Trophoblast cell (in vitro differentiated cells and primary cell): ENCODE results near the gene SH3BGRL2.

Experiments
- DNase-seq, 2 donors: peaks; one replicate each; pipeline ENCODE4 v3.0.0-alpha.2; 2016
- H2AFZ ChIP-seq: 2 replicates; pipeline ENCODE4 v1.6.1; 2013; ENCODE audit warnings: low read length, moderate library complexity, mild to moderate bottlenecking; ENCODE audit not compliant: insufficient read depth, poor library complexity
- H2AK5ac ChIP-seq: 2 replicates; pipeline ENCODE4 v1.6.1; 2013; ENCODE audit warnings: mild to moderate bottlenecking, low read length
- H2BK120ac ChIP-seq: 2 replicates; pipeline ENCODE4 v1.6.1; 2013; ENCODE audit warnings: low read length, mild to moderate bottlenecking, moderate library complexity; ENCODE audit not compliant: insufficient read depth, poor library complexity
- H2BK12ac ChIP-seq: 2 replicates; pipeline ENCODE4 v1.6.1; 2013; ENCODE audit warnings: mild to moderate bottlenecking, low read length, moderate library complexity
- H2BK5ac ChIP-seq: 2 replicates; pipeline ENCODE4 v1.6.1; 2013; ENCODE audit warnings: low read length, low read depth, moderate library complexity, mild to moderate bottlenecking; ENCODE audit not compliant: poor library complexity
- H3K14ac ChIP-seq: 2 replicates; pipeline ENCODE4 v1.6.1; 2013; ENCODE audit warnings: mild to moderate bottlenecking, low read length
- H3K18ac ChIP-seq: 2 replicates; pipeline ENCODE4 v1.6.1; 2013; ENCODE audit warnings: mild to moderate bottlenecking, low read length
- H3K23ac ChIP-seq: 2 replicates; pipeline ENCODE4 v1.6.1; 2013; ENCODE audit warnings: low read length
- H3K27ac ChIP-seq: 2 replicates; pipeline ENCODE4 v1.5.1; 2013; ENCODE audit warnings: low read depth, mild to moderate bottlenecking, inconsistent platforms, low read length, moderate library complexity
- H3K27me3 ChIP-seq: 2 replicates; pipeline ENCODE4 v1.6.1; 2013; ENCODE audit warnings: inconsistent platforms, mild to moderate bottlenecking, low read length, moderate library complexity; ENCODE audit not compliant: insufficient read depth
- H3K36me3 ChIP-seq, 2 experiments: 1 replicate in 1 of 2; 2 replicates in 1 of 2; pipeline ENCODE4 v1.6.1; 2013; ENCODE audit warnings: low read length in 2 of 2, mild to moderate bottlenecking in 2 of 2, moderate library complexity in 1 of 2; ENCODE audit not compliant: insufficient read depth in 2 of 2, control insufficient read depth in 1 of 2
- H3K4ac ChIP-seq: 2 replicates; pipeline ENCODE4 v1.6.1; 2013; ENCODE audit warnings: low read depth, mild to moderate bottlenecking, low read length, moderate library complexity
- H3K4me1 ChIP-seq, 2 experiments: 1 replicate in 1 of 2; 2 replicates in 1 of 2; pipeline ENCODE4 v1.6.1; 2013; ENCODE audit warnings: low read length in 2 of 2, mild to moderate bottlenecking in 2 of 2, moderate library complexity in 1 of 2; ENCODE audit not compliant: insufficient read depth in 2 of 2, control insufficient read depth in 1 of 2
- H3K4me2 ChIP-seq: 2 replicates; pipeline ENCODE4 v1.6.1; 2013; ENCODE audit warnings: inconsistent platforms, mild to moderate bottlenecking, low read length, moderate library complexity
- H3K4me3 ChIP-seq: 2 replicates; pipeline ENCODE4 v1.5.1; 2013; ENCODE audit warnings: mild to moderate bottlenecking, low read depth, low read length, inconsistent platforms
- H3K79me1 ChIP-seq: one replicate; pipeline ENCODE4 v1.6.1; 2013; ENCODE audit warnings: low read length
- H3K79me2 ChIP-seq: 2 replicates; pipeline ENCODE4 v1.6.1; 2013; ENCODE audit warnings: low read length, mild to moderate bottlenecking; ENCODE audit not compliant: control insufficient read depth, insufficient read depth, poor library complexity
- H3K9ac ChIP-seq: 2 replicates; pipeline ENCODE4 v1.6.1; 2013; ENCODE audit warnings: mild to moderate bottlenecking, low read length
- H3K9me3 ChIP-seq: 2 replicates; pipeline ENCODE4 v1.6.1; 2013; ENCODE audit warnings: low read depth, mild to moderate bottlenecking, control low read depth, inconsistent platforms, low read length; ENCODE audit not compliant: insufficient read depth
- H4K12ac ChIP-seq: 2 replicates; pipeline ENCODE4 v1.6.1; 2013; ENCODE audit warnings: low read depth, mild to moderate bottlenecking, low read length, moderate library complexity
- H4K8ac ChIP-seq: 2 replicates; pipeline ENCODE4 v1.6.1; 2013; ENCODE audit warnings: low read depth, mild to moderate bottlenecking, low read length, moderate library complexity
- H4K91ac ChIP-seq: one replicate; pipeline ENCODE4 v1.6.1; 2013; ENCODE audit warnings: low read depth, mild to moderate bottlenecking, low read length, moderate library complexity
- WGBS: extraction: QIAGEN DNeasy Blood & Tissue Kit; methylation state at CpG from one replicate; pipeline ENCODE4 v1.1.7; 2013; ENCODE audit warnings: missing lambda C conversion rate; ENCODE audit not compliant: insufficient read length, insufficient coverage; ENCODE audit errors: extremely low coverage; 5-methylcytosine and 5-hydroxymethylcytosine counted together

SH3BGRL2 gene

GRCh38 chr6:79684876-79685275 is 53.7 kb downstream of the SH3BGRL2 start:
- Histone ChIP-seq H2AFZ (no peak overlapping the region), H3K4me1 (peaks cover 4 to 5% of the 10 kb centered on the region in 2 experiments), H2AK5ac (no peak overlapping the region), H3K27me3 (no peaks in the 10 kb centered on the region), H2BK12ac (no peak overlapping the region), H3K79me1 (no peaks in the 10 kb centered on the region), H3K14ac (no peak overlapping the region), H3K9ac (no peak overlapping the region), H3K18ac (no peak overlapping the region), H3K4me3 (no peak overlapping the region), H2BK5ac (no peak overlapping the region), H3K23ac (no peak overlapping the region), H3K4ac (no peak overlapping the region), H4K12ac (no peak overlapping the region), H2BK120ac (no peak overlapping the region), H3K79me2 (peaks cover 1% of the 10 kb centered on the region), H3K9me3 (no peaks in the 10 kb centered on the region), H3K4me2 (no peak overlapping the region), H4K8ac (no peak overlapping the region), H3K36me3 (peaks cover 0 to 1% of the 10 kb centered on the region in 2 experiments), H4K91ac (no peak overlapping the region), H3K27ac (no peak overlapping the region)
- peak in 1 of 2 donors; percentile 54 for DNase-seq
- WGBS, result no CpG with 5 or more reads among the region's 1 CpG

GRCh38 chr6:79686707-79687309 is 55.7 kb downstream of the SH3BGRL2 start:
- H3K4ac ChIP-seq, result no peak overlapping the region
- no peak overlapping the region for H3K14ac ChIP-seq
- no peak overlapping the region for H2AK5ac ChIP-seq
- no peak overlapping the region for H3K18ac ChIP-seq
- no peaks in the 10 kb centered on the region for H3K79me1 ChIP-seq
- no peak overlapping the region for H2BK12ac ChIP-seq
- no peak overlapping the region for H2BK120ac ChIP-seq
- DNase-seq, result no peak
- H2BK5ac ChIP-seq, result no peak overlapping the region
- no peak overlapping the region for H4K12ac ChIP-seq
- H3K36me3 ChIP-seq, result peaks cover 2% of the 10 kb centered on the region in 2 experiments
- peaks cover 4 to 5% of the 10 kb centered on the region in 2 experiments for H3K4me1 ChIP-seq
- no peaks in the 10 kb centered on the region for H3K27me3 ChIP-seq
- H3K23ac ChIP-seq, result no peak overlapping the region
- no peaks in the 10 kb centered on the region for H3K9me3 ChIP-seq
- H3K4me3 ChIP-seq, result no peak overlapping the region
- H4K91ac ChIP-seq, result no peak overlapping the region
- H3K4me2 ChIP-seq, result no peak overlapping the region
- no peak overlapping the region for H2AFZ ChIP-seq
- H3K79me2 ChIP-seq, result peaks cover 2% of the 10 kb centered on the region
- H3K9ac ChIP-seq, result no peak overlapping the region
- WGBS, result no CpG with 5 or more reads among the region's 3 CpGs
- no peak overlapping the region for H3K27ac ChIP-seq
- H4K8ac ChIP-seq, result no peak overlapping the region

- H3K4me2 ChIP-seq, result no peak overlapping the region
- H3K27me3 ChIP-seq, result no peaks in the 10 kb centered on the region
- WGBS, result no CpG with 5 or more reads among the region's 1 CpG
- no peak overlapping the region for H2AFZ ChIP-seq
- H2BK120ac ChIP-seq, result no peak overlapping the region
- no peak overlapping the region for H3K4me3 ChIP-seq
- no peak overlapping the region for H3K23ac ChIP-seq
- no peaks in the 10 kb centered on the region for H3K9me3 ChIP-seq
- H3K14ac ChIP-seq, result no peak overlapping the region
- H3K79me1 ChIP-seq, result no peaks in the 10 kb centered on the region
- H3K18ac ChIP-seq, result no peak overlapping the region
- H4K91ac ChIP-seq, result no peak overlapping the region
- H4K8ac ChIP-seq, result no peak overlapping the region
- no peak overlapping the region for H2AK5ac ChIP-seq
- no peak overlapping the region for H3K27ac ChIP-seq
- no peak overlapping the region for H3K9ac ChIP-seq
- DNase-seq, result no peak
- H3K79me2 ChIP-seq, result peaks cover 2% of the 10 kb centered on the region
- H2BK5ac ChIP-seq, result no peak overlapping the region
- peaks cover 2% of the 10 kb centered on the region in 2 experiments for H3K36me3 ChIP-seq
- no peak overlapping the region for H2BK12ac ChIP-seq
- no peak overlapping the region for H4K12ac ChIP-seq
- H3K4ac ChIP-seq, result no peak overlapping the region
- peaks cover 4 to 5% of the 10 kb centered on the region in 2 experiments for H3K4me1 ChIP-seq
Measured at GRCh38 chr6:79687759-79688158, 56.6 kb downstream of the SH3BGRL2 start.

GRCh38 chr6:79694156-79694555 is 63.0 kb downstream of the SH3BGRL2 start:
- Histone ChIP-seq H3K4me3 (no peak overlapping the region), H3K23ac (no peak overlapping the region), H2BK5ac (no peak overlapping the region), H3K79me2 (peaks cover 2% of the 10 kb centered on the region), H3K4ac (no peak overlapping the region), H3K18ac (no peak overlapping the region), H3K27ac (no peak overlapping the region), H3K4me1 (no peaks in the 10 kb centered on the region), H3K79me1 (no peaks in the 10 kb centered on the region), H2BK12ac (no peak overlapping the region), H2BK120ac (no peak overlapping the region), H4K12ac (no peak overlapping the region), H3K14ac (no peak overlapping the region), H3K27me3 (no peaks in the 10 kb centered on the region), H3K4me2 (no peak overlapping the region), H4K8ac (no peak overlapping the region), H2AK5ac (no peak overlapping the region), H3K9ac (no peak overlapping the region), H4K91ac (no peak overlapping the region), H3K36me3 (peaks cover 2 to 4% of the 10 kb centered on the region in 2 experiments), H2AFZ (no peak overlapping the region), H3K9me3 (no peaks in the 10 kb centered on the region)
- peak in 1 of 2 donors; percentile 48 for DNase-seq
- WGBS, result no CpG with 5 or more reads among the region's 3 CpGs
